Osteocyte (in vitro differentiated cells): ENCODE measurements around the gene FHOD3. TPM values are rescaled to one million over a fixed set of nuclear protein-coding genes. Genes with fewer than 3 reads are reported as not detected.
"Not testable (repeated sequence)": the region's sequence is repeated elsewhere in the genome, so short reads cannot be mapped to it uniquely, and the experiment has no call there.

Source experiments
- DNase-seq: peaks from one replicate; pipeline ENCODE4 v3.0.0; 2021; ENCODE audit warnings: mixed read lengths; ENCODE audit not compliant: unreplicated experiment; ENCODE audit errors: extremely low spot score
- H3K27ac Mint-ChIP-seq: one replicate; pipeline ENCODE4 v1.8.0; 2021; ENCODE audit warnings: mild to moderate bottlenecking, mixed read lengths; ENCODE audit not compliant: unreplicated experiment
- H3K27me3 Mint-ChIP-seq: one replicate; pipeline ENCODE4 v1.8.0; 2021; ENCODE audit warnings: mixed read lengths; ENCODE audit not compliant: unreplicated experiment
- H3K36me3 Mint-ChIP-seq: one replicate; pipeline ENCODE4 v1.8.0; 2021; ENCODE audit warnings: mixed read lengths; ENCODE audit not compliant: unreplicated experiment
- H3K4me1 Mint-ChIP-seq: one replicate; pipeline ENCODE4 v1.8.0; 2021; ENCODE audit warnings: mixed read lengths; ENCODE audit not compliant: unreplicated experiment
- H3K4me3 Mint-ChIP-seq: one replicate; pipeline ENCODE4 v1.8.0; 2021; ENCODE audit warnings: mild to moderate bottlenecking, moderate library complexity, mixed read lengths; ENCODE audit not compliant: unreplicated experiment
- H3K9me3 Mint-ChIP-seq: one replicate; pipeline ENCODE4 v1.8.0; 2021; ENCODE audit warnings: mixed read lengths; ENCODE audit not compliant: unreplicated experiment
- CTCF ChIP-seq: fragments of 200-600 bp; sonication (generic); IDR thresholded peaks from 2 replicates; pipeline ENCODE4 v1.5.0; 2021; ENCODE audit warnings: antibody characterized with exemption, mild to moderate bottlenecking, moderate library complexity
- total RNA-seq: library from RNA; stranded (reverse); gene quantifications from 2 replicates; pipeline ENCODE4 v1.2.1, GENCODE V29; 2021

The FHOD3 gene
- total RNA-seq, 1 donor from 2014 or later: 1.2 TPM

GRCh38 chr18:36543991-36544725, 246.6 kb downstream of the FHOD3 start:
- H3K27me3 Mint-ChIP-seq: peaks cover 3% of the 10 kb centered on the region
- no peak for TF ChIP-seq CTCF
- DNase-seq: no peak
- H3K36me3 Mint-ChIP-seq: no peaks in the 10 kb centered on the region
- H3K27ac Mint-ChIP-seq: no peak overlapping the region
- H3K4me3 Mint-ChIP-seq: no peak overlapping the region
- no peaks in the 10 kb centered on the region for H3K4me1 Mint-ChIP-seq
- no peaks in the 10 kb centered on the region for H3K9me3 Mint-ChIP-seq

- Mint-ChIP-seq H3K27me3 (peaks cover 3% of the 10 kb centered on the region), H3K4me3 (no peak overlapping the region), H3K36me3 (no peaks in the 10 kb centered on the region), H3K4me1 (no peaks in the 10 kb centered on the region), H3K27ac (no peak overlapping the region), H3K9me3 (peaks cover 2% of the 10 kb centered on the region)
- no peak for TF ChIP-seq CTCF
- DNase-seq: no peak
Observed at GRCh38 chr18:36545821-36546427, 248.4 kb downstream of the FHOD3 start.

GRCh38 chr18:36546876-36547275, 249.4 kb downstream of the FHOD3 start:
- Mint-ChIP-seq H3K9me3 (peaks cover 3% of the 10 kb centered on the region), H3K4me1 (no peaks in the 10 kb centered on the region), H3K27ac (no peak overlapping the region), H3K36me3 (no peaks in the 10 kb centered on the region), H3K27me3 (peaks cover 3% of the 10 kb centered on the region), H3K4me3 (no peak overlapping the region)
- no peak for TF ChIP-seq CTCF
- no peak for DNase-seq

- Mint-ChIP-seq H3K4me1 (no peaks in the 10 kb centered on the region), H3K9me3 (peaks cover 7% of the 10 kb centered on the region), H3K36me3 (no peaks in the 10 kb centered on the region), H3K4me3 (no peak overlapping the region), H3K27ac (no peak overlapping the region), H3K27me3 (peaks cover 3% of the 10 kb centered on the region)
- DNase-seq: no peak
- no peak for TF ChIP-seq CTCF
Observed at GRCh38 chr18:36547544-36547943, 250.0 kb downstream of the FHOD3 start.

DNA sequence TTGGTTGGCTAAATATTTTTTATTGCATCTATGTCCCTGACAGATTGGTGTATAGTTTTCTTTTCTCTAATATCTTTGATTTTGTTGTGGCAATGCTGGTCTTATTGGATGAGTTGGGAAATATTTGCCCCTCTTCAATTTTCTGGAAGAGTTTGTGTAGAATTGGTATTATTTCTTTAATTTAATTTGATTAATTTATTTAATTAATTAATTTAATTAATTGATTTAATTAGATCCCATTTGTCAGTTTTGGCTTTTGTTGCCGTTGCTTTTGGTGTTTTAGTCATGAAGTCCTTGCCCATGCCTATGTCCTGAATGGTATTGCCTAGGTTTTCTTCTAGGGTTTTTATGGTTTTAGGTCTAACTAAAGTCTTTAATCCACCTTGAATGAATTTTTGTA, 253.8 kb downstream of the FHOD3 start:
- DNase-seq, H3K4me1 Mint-ChIP-seq, H3K9me3 Mint-ChIP-seq, H3K27ac Mint-ChIP-seq, H3K4me3 Mint-ChIP-seq, H3K36me3 Mint-ChIP-seq: not testable (repeated sequence)
- H3K27me3 Mint-ChIP-seq: peaks cover 18% of the 10 kb centered on the region
